ENCODE results near the gene LCN1. TPM values are rescaled to one million over a fixed set of nuclear protein-coding genes. Genes with fewer than 3 reads are reported as not detected.

LCN1 gene
- total RNA-seq, 1 experiment from 2014 or later = not detected

- Histone ChIP-seq H2BK5ac (ENCODE audit: insufficient read length, low read length) (no peak overlapping the region), H3K4me1 (ENCODE audit: insufficient read depth, low read length) (no peaks in the 10 kb centered on the region; the same call in 1 of the 2 replicates), H3T11ph (ENCODE audit: low read length) (no peak overlapping the region), H2AK5ac (ENCODE audit: insufficient read length, low read length) (no peak overlapping the region), H3K9me3 (ENCODE audit: control insufficient read depth, low read depth, low read length) (no peaks in the 10 kb centered on the region), H2BK12ac (ENCODE audit: insufficient read length, low read depth, low read length) (no peak overlapping the region), H3K27ac (ENCODE audit: insufficient read length, low read depth, low read length) (no peak overlapping the region), H2AFZ (ENCODE audit: low read length) (no peak overlapping the region), H3K23me2 (ENCODE audit: insufficient read length, low read depth, low read length, poor library complexity, severe bottlenecking) (no peaks in the 10 kb centered on the region), H2BK15ac (ENCODE audit: low read depth, low read length) (no peak overlapping the region), H4K8ac (replicated peaks; ENCODE audit: insufficient read length, low read depth, low read length) (no peak overlapping the region), H3K14ac (ENCODE audit: insufficient read depth, low read length) (no peak overlapping the region), H3K56ac (ENCODE audit: insufficient read length, low read depth, low read length) (no peak overlapping the region), H4K91ac (ENCODE audit: insufficient read length, low read depth, low read length) (no peak overlapping the region), H2BK120ac (ENCODE audit: low read depth, low read length, poor library complexity, severe bottlenecking) (no peak overlapping the region), H3K27me3 (ENCODE audit: insufficient read depth, low read length) (no peaks in the 10 kb centered on the region), H3K23ac (ENCODE audit: insufficient read length, low read depth, low read length) (no peak overlapping the region), H3K79me2 (ENCODE audit: insufficient read depth, low read length) (no peaks in the 10 kb centered on the region), H4K20me1 (ENCODE audit: control insufficient read depth, insufficient read depth, insufficient read length) (no peaks in the 10 kb centered on the region), H3K4me2 (ENCODE audit: insufficient read depth, insufficient read length, low read length) (no peak overlapping the region), H3K9ac (ENCODE audit: extremely low read depth, insufficient read length, low read length) (no peak overlapping the region), H4K5ac (ENCODE audit: insufficient read length, low read depth, low read length) (no peak overlapping the region), H3K4ac (ENCODE audit: low read depth, low read length) (no peak overlapping the region), H2BK20ac (ENCODE audit: low read depth, low read length, poor library complexity, severe bottlenecking) (no peak overlapping the region), H3K18ac (ENCODE audit: insufficient read length, low read depth, low read length) (no peak overlapping the region), H3K79me1 (ENCODE audit: insufficient read depth, low read depth, low read length, poor library complexity, severe bottlenecking) (no peaks in the 10 kb centered on the region)
- peak; percentile 22 for DNase-seq
- WGBS (ENCODE audit: extremely low coverage, insufficient read length, low lambda C conversion rate) = no CpG with 5 or more reads among the region's 31 CpGs
- peaks cover 3% of the 10 kb centered on the region; the same call in 1 of the 2 replicates for H3K27me3 Mint-ChIP-seq (ENCODE audit: low read depth)
- H3K27ac Mint-ChIP-seq = no peak overlapping the region
- H3K4me1 Mint-ChIP-seq = peaks cover 4 to 11% of the 10 kb centered on the region in 2 experiments
- H3K4me3 Mint-ChIP-seq = no peak overlapping the region
- no peaks in the 10 kb centered on the region for H3K36me3 Mint-ChIP-seq (ENCODE audit: insufficient read depth in 1 of 3, low read depth in 3 of 3)
- TF ChIP-seq CTCF (conservative IDR thresholded peaks at IDR 0.05) = no peak
- H3K9me3 Mint-ChIP-seq = no peaks in the 10 kb centered on the region
These were observed 4.2 kb downstream of the LCN1 start for GRCh38 chr9:135525241-135526088.
